HepG2 (cell line): Measurements from ENCODE around the gene ZFPL1. TPM values are rescaled to one million over a fixed set of nuclear protein-coding genes. Genes with fewer than 3 reads are reported as not detected.
A peak's percentile ranks its signal among the peaks of the same experiment; 100 is the strongest.

ENCODE experiments used
- ESRRA ChIP-seq: sonication (generic); formaldehyde crosslinking; IDR thresholded peaks from 2 replicates; pipeline ENCODE4 v1.5.1; 2020; ENCODE audit warnings: mild to moderate bottlenecking, low read depth, missing genetic modification reagents
- HNRNPL ChIP-seq: fragments of 200-400 bp; formaldehyde crosslinking; IDR thresholded peaks from 2 replicates; pipeline ENCODE4 v1.6.1; 2017; ENCODE audit warnings: mild to moderate bottlenecking, low read depth, low read length
- MED8 ChIP-seq: sonication (generic); formaldehyde crosslinking; IDR thresholded peaks from 2 replicates; pipeline ENCODE4 v1.8.1; 2023; ENCODE audit warnings: mild to moderate bottlenecking, missing genetic modification reagents; ENCODE audit not compliant: insufficient replicate concordance
- NPAS2 ChIP-seq: sonication (generic); formaldehyde crosslinking; IDR thresholded peaks from 2 replicates; pipeline ENCODE4 v1.8.0; 2022; ENCODE audit warnings: mild to moderate bottlenecking, missing genetic modification reagents, borderline replicate concordance
- NR2F1 ChIP-seq, 2 experiments: fragments of 450-650 bp in 1 of 2; formaldehyde crosslinking in 1 of 2; IDR thresholded peaks; 2 replicates each; pipeline versions ENCODE4 v1.5.0 to v1.6.1; 2016 to 2020; ENCODE audit warnings: mild to moderate bottlenecking in 1 of 2, missing compliant biosample characterization in 1 of 2, missing genetic modification reagents in 1 of 2, moderate library complexity in 1 of 2
- NR2F6 ChIP-seq, 2 experiments: IDR thresholded peaks; 2 replicates each; pipeline ENCODE4 v1.6.1; 2016; ENCODE audit warnings: antibody characterized with exemption in 1 of 2, mild to moderate bottlenecking in 1 of 2
- PHF8 ChIP-seq: sonication (generic); formaldehyde crosslinking; IDR thresholded peaks from 2 replicates; pipeline ENCODE4 v1.5.0; 2020; ENCODE audit warnings: missing genetic modification reagents
- RAD51 ChIP-seq: fragments of 450-650 bp; IDR thresholded peaks from 2 replicates; pipeline ENCODE4 v1.6.1; 2016; ENCODE audit warnings: borderline replicate concordance
- RXRB ChIP-seq: IDR thresholded peaks from 2 replicates; pipeline ENCODE4 v1.6.1; 2016; ENCODE audit warnings: borderline replicate concordance, missing genetic modification reagents, missing compliant biosample characterization
- SNAPC2 ChIP-seq: sonication (generic); formaldehyde crosslinking; IDR thresholded peaks from 2 replicates; pipeline ENCODE4 v1.8.1; 2022; ENCODE audit warnings: mild to moderate bottlenecking, missing genetic modification reagents
- SP2 ChIP-seq: sonication (generic); formaldehyde crosslinking; IDR thresholded peaks from 2 replicates; pipeline ENCODE4 v1.5.1; 2020; ENCODE audit warnings: mild to moderate bottlenecking, missing genetic modification reagents
- ZFP37 ChIP-seq: sonication (generic); formaldehyde crosslinking; IDR thresholded peaks from 2 replicates; pipeline ENCODE4 v1.4.0; 2020; ENCODE audit warnings: missing genetic modification reagents, borderline replicate concordance
- polyA plus RNA-seq, 8 experiments: library from polyadenylated mRNA; depleted of rRNA in 3 of 8; stranded (reverse) in 7 of 8; unstranded in 1 of 8; fragments of >200 nt; fragmentation: Illumina TruSeq in 4 of 8; extraction: Trizol in 4 of 8; gene quantifications; 2 replicates each; pipeline versions ENCODE4 v1.2.1 to v1.2.3, GENCODE V29; 2011 to 2016; ENCODE audit warnings: low read depth in 4 of 8, missing spikeins in 1 of 8, mixed read lengths in 1 of 8; ENCODE audit not compliant: insufficient read depth in 1 of 8
- total RNA-seq, 5 experiments: library from RNA; depleted of rRNA; stranded (reverse); fragments of >200 nt; fragmentation: Illumina TruSeq; extraction: Trizol; gene quantifications; 2 replicates each; pipeline ENCODE4 v1.2.3, GENCODE V29; 2016; ENCODE audit warnings: low read depth in 1 of 5
- TF ChIP-seq, protein P1 (sequence below): sonication (generic); formaldehyde crosslinking; conservative IDR thresholded peaks from 2 replicates; pipeline ENCODE4 v1.4.0; 2020; ENCODE audit warnings: missing genetic modification reagents
- TF ChIP-seq, protein P2 (sequence below): sonication (generic); formaldehyde crosslinking; IDR thresholded peaks from 2 replicates; pipeline ENCODE4 v1.4.0; 2020; ENCODE audit warnings: missing genetic modification reagents, mild to moderate bottlenecking, borderline replicate concordance
- TF ChIP-seq, protein P3 (sequence below), 2 experiments: sonication (generic) in 1 of 2; formaldehyde crosslinking in 1 of 2; IDR thresholded peaks; 2 replicates each; pipeline versions ENCODE4 v1.6.1 to v1.9.0; 2014 to 2022; ENCODE audit warnings: antibody characterized with exemption in 1 of 2, borderline replicate concordance in 1 of 2, inconsistent platforms in 1 of 2, low read depth in 1 of 2, missing genetic modification reagents in 1 of 2

Gene ZFPL1
- total and polyA plus RNA-seq, 2 of the 13 experiments (the other 11 are each of a cell fraction or from before 2014, with no cell fraction given) = 32.2 to 56.0 TPM

DNA sequence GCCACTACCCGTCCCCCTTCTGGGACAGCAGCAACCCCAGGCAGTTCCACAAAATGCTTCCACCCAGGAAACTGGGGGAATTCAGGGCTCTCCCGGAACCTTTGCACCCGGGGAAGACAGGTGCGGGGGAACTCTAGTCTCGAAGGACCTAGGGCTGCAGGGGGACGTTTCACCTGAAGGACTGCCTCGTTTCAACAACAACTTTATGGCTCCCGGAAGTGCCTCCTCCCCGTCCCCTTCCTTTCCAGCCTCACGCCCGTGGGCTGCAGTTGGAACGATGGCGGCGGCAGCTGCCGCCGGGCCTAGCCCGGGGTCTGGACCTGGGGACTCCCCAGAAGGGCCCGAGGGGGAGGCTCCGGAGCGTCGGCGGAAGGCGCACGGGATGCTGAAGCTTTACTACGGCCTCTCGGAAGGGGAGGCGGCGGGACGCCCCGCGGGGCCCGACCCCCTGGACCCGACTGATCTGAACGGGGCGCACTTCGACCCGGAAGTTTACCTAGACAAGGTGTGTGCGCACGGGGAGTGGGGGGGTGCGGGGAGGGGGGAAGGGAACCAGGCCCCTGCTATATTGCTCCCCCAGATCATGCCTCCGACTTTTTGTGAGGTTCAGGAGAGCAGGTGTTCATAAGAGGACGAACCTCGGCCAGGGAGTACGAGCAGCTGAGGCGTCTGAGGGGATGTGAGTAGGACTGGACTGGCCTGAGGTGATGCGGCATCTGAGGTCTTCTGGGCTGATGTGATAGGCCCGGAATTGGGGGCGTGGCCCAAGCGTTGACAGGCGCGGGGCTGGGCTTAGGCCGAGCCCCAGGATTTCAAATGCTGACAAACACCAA lies 12.2 kb downstream of the ZFPL1 start, which contains the start of gene VPS51 (continued):
- TF ChIP-seq, protein P1, sequence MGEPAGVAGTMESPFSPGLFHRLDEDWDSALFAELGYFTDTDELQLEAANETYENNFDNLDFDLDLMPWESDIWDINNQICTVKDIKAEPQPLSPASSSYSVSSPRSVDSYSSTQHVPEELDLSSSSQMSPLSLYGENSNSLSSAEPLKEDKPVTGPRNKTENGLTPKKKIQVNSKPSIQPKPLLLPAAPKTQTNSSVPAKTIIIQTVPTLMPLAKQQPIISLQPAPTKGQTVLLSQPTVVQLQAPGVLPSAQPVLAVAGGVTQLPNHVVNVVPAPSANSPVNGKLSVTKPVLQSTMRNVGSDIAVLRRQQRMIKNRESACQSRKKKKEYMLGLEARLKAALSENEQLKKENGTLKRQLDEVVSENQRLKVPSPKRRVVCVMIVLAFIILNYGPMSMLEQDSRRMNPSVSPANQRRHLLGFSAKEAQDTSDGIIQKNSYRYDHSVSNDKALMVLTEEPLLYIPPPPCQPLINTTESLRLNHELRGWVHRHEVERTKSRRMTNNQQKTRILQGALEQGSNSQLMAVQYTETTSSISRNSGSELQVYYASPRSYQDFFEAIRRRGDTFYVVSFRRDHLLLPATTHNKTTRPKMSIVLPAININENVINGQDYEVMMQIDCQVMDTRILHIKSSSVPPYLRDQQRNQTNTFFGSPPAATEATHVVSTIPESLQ (CRISPR knock-in tag) = no peak
- no peak for TF ChIP-seq RAD51
- TF ChIP-seq SNAPC2 = no peak
- peak; percentile 75 for TF ChIP-seq RXRB (CRISPR knock-in tag)
- peak in 1 of 2 experiments; percentile 45; a peak in 1 of 4 replicates for TF ChIP-seq NR2F1 (CRISPR knock-in tag; IDR thresholded peaks at IDR 0.05)
- TF ChIP-seq SP2 (CRISPR knock-in tag) = peak; percentile 69
- TF ChIP-seq NPAS2 (CRISPR knock-in tag) = no peak
- peak; percentile 75 for TF ChIP-seq MED8 (CRISPR knock-in tag)
- TF ChIP-seq NR2F6 (IDR thresholded peaks at IDR 0.05) = peak; percentile 59
- TF ChIP-seq NR2F6 (CRISPR knock-in tag; IDR thresholded peaks at IDR 0.05) = peak; percentile 77
- TF ChIP-seq PHF8 (CRISPR knock-in tag) = peak; percentile 97
- TF ChIP-seq ESRRA (CRISPR knock-in tag) = peak; percentile 81
- peak; percentile 59; the same call in 1 of the 2 replicates for TF ChIP-seq HNRNPL
- no peak for TF ChIP-seq ZFP37 (CRISPR knock-in tag)
- TF ChIP-seq, protein P2, sequence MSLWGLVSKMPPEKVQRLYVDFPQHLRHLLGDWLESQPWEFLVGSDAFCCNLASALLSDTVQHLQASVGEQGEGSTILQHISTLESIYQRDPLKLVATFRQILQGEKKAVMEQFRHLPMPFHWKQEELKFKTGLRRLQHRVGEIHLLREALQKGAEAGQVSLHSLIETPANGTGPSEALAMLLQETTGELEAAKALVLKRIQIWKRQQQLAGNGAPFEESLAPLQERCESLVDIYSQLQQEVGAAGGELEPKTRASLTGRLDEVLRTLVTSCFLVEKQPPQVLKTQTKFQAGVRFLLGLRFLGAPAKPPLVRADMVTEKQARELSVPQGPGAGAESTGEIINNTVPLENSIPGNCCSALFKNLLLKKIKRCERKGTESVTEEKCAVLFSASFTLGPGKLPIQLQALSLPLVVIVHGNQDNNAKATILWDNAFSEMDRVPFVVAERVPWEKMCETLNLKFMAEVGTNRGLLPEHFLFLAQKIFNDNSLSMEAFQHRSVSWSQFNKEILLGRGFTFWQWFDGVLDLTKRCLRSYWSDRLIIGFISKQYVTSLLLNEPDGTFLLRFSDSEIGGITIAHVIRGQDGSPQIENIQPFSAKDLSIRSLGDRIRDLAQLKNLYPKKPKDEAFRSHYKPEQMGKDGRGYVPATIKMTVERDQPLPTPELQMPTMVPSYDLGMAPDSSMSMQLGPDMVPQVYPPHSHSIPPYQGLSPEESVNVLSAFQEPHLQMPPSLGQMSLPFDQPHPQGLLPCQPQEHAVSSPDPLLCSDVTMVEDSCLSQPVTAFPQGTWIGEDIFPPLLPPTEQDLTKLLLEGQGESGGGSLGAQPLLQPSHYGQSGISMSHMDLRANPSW (CRISPR knock-in tag) = no peak
- TF ChIP-seq, protein P3, sequence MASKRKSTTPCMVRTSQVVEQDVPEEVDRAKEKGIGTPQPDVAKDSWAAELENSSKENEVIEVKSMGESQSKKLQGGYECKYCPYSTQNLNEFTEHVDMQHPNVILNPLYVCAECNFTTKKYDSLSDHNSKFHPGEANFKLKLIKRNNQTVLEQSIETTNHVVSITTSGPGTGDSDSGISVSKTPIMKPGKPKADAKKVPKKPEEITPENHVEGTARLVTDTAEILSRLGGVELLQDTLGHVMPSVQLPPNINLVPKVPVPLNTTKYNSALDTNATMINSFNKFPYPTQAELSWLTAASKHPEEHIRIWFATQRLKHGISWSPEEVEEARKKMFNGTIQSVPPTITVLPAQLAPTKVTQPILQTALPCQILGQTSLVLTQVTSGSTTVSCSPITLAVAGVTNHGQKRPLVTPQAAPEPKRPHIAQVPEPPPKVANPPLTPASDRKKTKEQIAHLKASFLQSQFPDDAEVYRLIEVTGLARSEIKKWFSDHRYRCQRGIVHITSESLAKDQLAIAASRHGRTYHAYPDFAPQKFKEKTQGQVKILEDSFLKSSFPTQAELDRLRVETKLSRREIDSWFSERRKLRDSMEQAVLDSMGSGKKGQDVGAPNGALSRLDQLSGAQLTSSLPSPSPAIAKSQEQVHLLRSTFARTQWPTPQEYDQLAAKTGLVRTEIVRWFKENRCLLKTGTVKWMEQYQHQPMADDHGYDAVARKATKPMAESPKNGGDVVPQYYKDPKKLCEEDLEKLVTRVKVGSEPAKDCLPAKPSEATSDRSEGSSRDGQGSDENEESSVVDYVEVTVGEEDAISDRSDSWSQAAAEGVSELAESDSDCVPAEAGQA (IDR thresholded peaks at IDR 0.05; ENCODE audit: low read depth) = peak; percentile 93
- TF ChIP-seq, protein P3 (CRISPR knock-in tag; IDR thresholded peaks at IDR 0.05; ENCODE audit: borderline replicate concordance) = no peak
